WTC11 (cell line): ENCODE measurements around the gene RAPGEF5. TPM values are rescaled to one million over a fixed set of nuclear protein-coding genes. Genes with fewer than 3 reads are reported as not detected.

Source experiments
- ATAC-seq: fragments of 200-7000 bp; cut with Tn5 transposase; 2 replicates; pipeline ENCODE4 v1.10.0; 2021; ENCODE audit warnings: mild to moderate bottlenecking, moderate library complexity
- CTCF ChIA-PET: fragments of 300-600 bp; sonication (Branson Sonifier 250); formaldehyde crosslinking; loops from one replicate; lab custom pipeline; 2021; ENCODE audit warnings: antibody characterized with exemption; lab: Charles Lee
- POLR2A ChIA-PET: fragments of 350-600 bp; sonication (Branson Sonifier 250); formaldehyde crosslinking; loops from one replicate; lab custom pipeline; 2021; ENCODE audit warnings: antibody characterized with exemption; lab: Charles Lee
- DNase-seq: peaks from one replicate; pipeline ENCODE4 v3.0.0; 2021; ENCODE audit warnings: low spot score
- H3K27ac Mint-ChIP-seq: 2 replicates; pipeline ENCODE4 v1.8.0; 2021; ENCODE audit warnings: mixed read lengths
- H3K27me3 Mint-ChIP-seq: 2 replicates; pipeline ENCODE4 v1.8.0; 2021; ENCODE audit warnings: low read depth, mild to moderate bottlenecking, moderate library complexity, mixed read lengths
- H3K36me3 Mint-ChIP-seq: 2 replicates; pipeline ENCODE4 v1.8.0; 2021; ENCODE audit warnings: mixed read lengths
- H3K4me1 Mint-ChIP-seq: 2 replicates; pipeline ENCODE4 v1.8.0; 2022; ENCODE audit warnings: mixed read lengths
- H3K4me3 Mint-ChIP-seq: 2 replicates; pipeline ENCODE4 v1.8.0; 2021; ENCODE audit warnings: mild to moderate bottlenecking, moderate library complexity, mixed read lengths
- H3K9me3 Mint-ChIP-seq: 2 replicates; pipeline ENCODE4 v1.8.0; 2021; ENCODE audit warnings: mixed read lengths
- AFF4 ChIP-seq: sonication (generic); formaldehyde crosslinking; IDR thresholded peaks from 2 replicates; pipeline ENCODE4 v1.8.1; 2023; ENCODE audit warnings: mild to moderate bottlenecking, missing genetic modification reagents, borderline replicate concordance
- ATF1 ChIP-seq: sonication (generic); formaldehyde crosslinking; IDR thresholded peaks from 2 replicates; pipeline ENCODE4 v1.8.1; 2023; ENCODE audit warnings: mild to moderate bottlenecking, moderate library complexity, missing genetic modification reagents
- ATF3 ChIP-seq: sonication (generic); formaldehyde crosslinking; conservative IDR thresholded peaks from 2 replicates; pipeline ENCODE4 v1.8.1; 2022; ENCODE audit warnings: mild to moderate bottlenecking, missing genetic modification reagents
- CBFB ChIP-seq: sonication (generic); formaldehyde crosslinking; IDR thresholded peaks from 2 replicates; pipeline ENCODE4 v1.8.1; 2022; ENCODE audit warnings: mild to moderate bottlenecking, low read depth, missing genetic modification reagents
- E2F1 ChIP-seq: sonication (generic); formaldehyde crosslinking; IDR thresholded peaks from 2 replicates; pipeline ENCODE4 v1.8.0; 2022; ENCODE audit warnings: mild to moderate bottlenecking, missing genetic modification reagents
- EMX1 ChIP-seq: fragments of 250-450 bp; sonication (Bioruptor Pico); IDR thresholded peaks from 2 replicates; pipeline ENCODE4 v1.8.0; 2021; ENCODE audit warnings: mild to moderate bottlenecking
- FOXP1 ChIP-seq: sonication (generic); formaldehyde crosslinking; IDR thresholded peaks from 2 replicates; pipeline ENCODE4 v1.8.0; 2022; ENCODE audit warnings: missing genetic modification reagents, mild to moderate bottlenecking, moderate library complexity, borderline replicate concordance
- JAZF1 ChIP-seq: fragments of 250-450 bp; sonication (Bioruptor Pico); IDR thresholded peaks from 2 replicates; pipeline ENCODE4 v1.9.0; 2021; ENCODE audit warnings: moderate library complexity, mild to moderate bottlenecking, inconsistent platforms
- MAX ChIP-seq: sonication (generic); formaldehyde crosslinking; IDR thresholded peaks from 2 replicates; pipeline ENCODE4 v1.8.0; 2022; ENCODE audit warnings: mild to moderate bottlenecking, missing genetic modification reagents
- NFATC4 ChIP-seq: fragments of 250-450 bp; sonication (Bioruptor Pico); IDR thresholded peaks from 2 replicates; pipeline ENCODE4 v1.9.0; 2021; ENCODE audit warnings: mild to moderate bottlenecking
- PRDM15 ChIP-seq: sonication (generic); formaldehyde crosslinking; IDR thresholded peaks from 2 replicates; pipeline ENCODE4 v1.8.0; 2022; ENCODE audit warnings: missing genetic modification reagents
- PRRX2 ChIP-seq: fragments of 250-450 bp; sonication (Bioruptor Pico); IDR thresholded peaks from 2 replicates; pipeline ENCODE4 v1.8.0; 2021; ENCODE audit warnings: mild to moderate bottlenecking
- SP1 ChIP-seq: sonication (generic); formaldehyde crosslinking; conservative IDR thresholded peaks from 2 replicates; pipeline ENCODE4 v1.8.1; 2022; ENCODE audit warnings: missing genetic modification reagents
- ZMAT4 ChIP-seq: fragments of 250-450 bp; sonication (Bioruptor Pico); IDR thresholded peaks from 2 replicates; pipeline ENCODE4 v1.9.0; 2021; ENCODE audit warnings: mild to moderate bottlenecking
- ZNF317 ChIP-seq: sonication (generic); formaldehyde crosslinking; IDR thresholded peaks from 2 replicates; pipeline ENCODE4 v1.8.1; 2023; ENCODE audit warnings: low read depth, mild to moderate bottlenecking, moderate library complexity, missing genetic modification reagents, borderline replicate concordance
- ZNF396 ChIP-seq: fragments of 250-450 bp; sonication (Bioruptor Pico); IDR thresholded peaks from 2 replicates; pipeline ENCODE4 v1.8.0; 2021; ENCODE audit warnings: mild to moderate bottlenecking, moderate library complexity, borderline replicate concordance
- ZNF416 ChIP-seq: fragments of 250-450 bp; sonication (Bioruptor Pico); IDR thresholded peaks from 2 replicates; pipeline ENCODE4 v1.9.0; 2021; ENCODE audit warnings: mild to moderate bottlenecking, inconsistent platforms
- total RNA-seq: library from RNA; stranded (reverse); gene quantifications from 3 replicates; pipeline ENCODE4 v1.2.3, GENCODE V29; 2021

Gene RAPGEF5
- total RNA-seq, 1 experiment from 2014 or later, result 12.3 TPM

GRCh38 chr7:22152690-22153089 is 204.3 kb downstream of the RAPGEF5 start:
- CTCF ChIA-PET, result interaction anchor here (1.0 to 1.7 kb wide), 3 partner anchors 12 to 300 kb away, joined by 4 to 5 read pairs (median 4); no protein-coding TSS in a partner anchor
- peaks cover 23% of the 10 kb centered on the region for H3K4me1 Mint-ChIP-seq
- TF ChIP-seq CBFB (CRISPR knock-in tag), result no peak
- TF ChIP-seq ATF1, result no peak
- no peak for TF ChIP-seq MAX (CRISPR knock-in tag)
- TF ChIP-seq EMX1, result no peak
- no peak for TF ChIP-seq JAZF1 (CRISPR knock-in tag)
- TF ChIP-seq ATF3 (CRISPR knock-in tag), result no peak
- TF ChIP-seq NFATC4, result no peak
- TF ChIP-seq ZMAT4 (CRISPR knock-in tag), result no peak
- H3K27me3 Mint-ChIP-seq, result no peaks in the 10 kb centered on the region
- peaks cover 7% of the 10 kb centered on the region; the same call in 1 of the 2 replicates for H3K36me3 Mint-ChIP-seq
- H3K9me3 Mint-ChIP-seq, result no peaks in the 10 kb centered on the region
- POLR2A ChIA-PET, result no interaction called here
- H3K4me3 Mint-ChIP-seq, result no peak overlapping the region
- ATAC-seq (no peak), DNase-seq (no peak)
- no peak overlapping the region for H3K27ac Mint-ChIP-seq

GRCh38 chr7:22151901-22152300 is 205.1 kb downstream of the RAPGEF5 start:
- POLR2A ChIA-PET, result no interaction called here
- no peaks in the 10 kb centered on the region for H3K9me3 Mint-ChIP-seq

GRCh38 chr7:22150221-22150620 is 206.7 kb downstream of the RAPGEF5 start:
- 0 out of 2 replicates have a peak, but pooled peaks cover 4% of the 10 kb centered on the region for H3K36me3 Mint-ChIP-seq
- ChIA-PET POLR2A (no interaction called here), CTCF (no interaction called here)
- H3K27ac Mint-ChIP-seq, result no peak overlapping the region
- no peaks in the 10 kb centered on the region for H3K27me3 Mint-ChIP-seq
- H3K9me3 Mint-ChIP-seq, result no peaks in the 10 kb centered on the region
- H3K4me1 Mint-ChIP-seq, result peaks cover 23% of the 10 kb centered on the region
- DNase-seq (no peak), ATAC-seq (no peak)
- no peak for TF ChIP-seq MAX (CRISPR knock-in tag)
- no peak for TF ChIP-seq PRRX2 (CRISPR knock-in tag)
- H3K4me3 Mint-ChIP-seq, result no peak overlapping the region

More at GRCh38 chr7:22151901-22152300, 205.1 kb downstream of the RAPGEF5 start:
- H3K27me3 Mint-ChIP-seq, result no peaks in the 10 kb centered on the region
- no peak overlapping the region for H3K4me3 Mint-ChIP-seq
- no peak for TF ChIP-seq ZNF317 (CRISPR knock-in tag)
- no peak for TF ChIP-seq PRDM15 (CRISPR knock-in tag)
- TF ChIP-seq ZNF396, result no peak
- DNase-seq (no peak), ATAC-seq (no peak)
- H3K36me3 Mint-ChIP-seq, result peaks cover 7% of the 10 kb centered on the region; the same call in 1 of the 2 replicates
- CTCF ChIA-PET, result no interaction called here
- H3K27ac Mint-ChIP-seq, result no peak overlapping the region
- peaks cover 23% of the 10 kb centered on the region for H3K4me1 Mint-ChIP-seq

- Mint-ChIP-seq H3K36me3 (peaks cover 25% of the 10 kb centered on the region), H3K27me3 (no peaks in the 10 kb centered on the region; the same call in 1 of the 2 replicates), H3K4me3 (no peak overlapping the region), H3K27ac (no peak overlapping the region), H3K9me3 (peaks cover 9% of the 10 kb centered on the region), H3K4me1 (peaks cover 12% of the 10 kb centered on the region)
- DNase-seq (no peak), ATAC-seq (no peak)
- POLR2A ChIA-PET, result no interaction called here
- CTCF ChIA-PET, result no interaction called here
- TF ChIP-seq SP1 (CRISPR knock-in tag) (no peak), AFF4 (CRISPR knock-in tag) (no peak), FOXP1 (no peak), ZNF416 (CRISPR knock-in tag) (no peak), E2F1 (CRISPR knock-in tag) (no peak)
Observed at GRCh38 chr7:22147868-22148267, 209.1 kb downstream of the RAPGEF5 start.
